ENCODE data around the gene TMEM131. TPM values are rescaled to one million over a fixed set of nuclear protein-coding genes. Genes with fewer than 3 reads are reported as not detected.

The TMEM131 gene
- total and polyA plus RNA-seq, 12 donors, result 13.7 to 57.5 (median 34.0) TPM

DNA sequence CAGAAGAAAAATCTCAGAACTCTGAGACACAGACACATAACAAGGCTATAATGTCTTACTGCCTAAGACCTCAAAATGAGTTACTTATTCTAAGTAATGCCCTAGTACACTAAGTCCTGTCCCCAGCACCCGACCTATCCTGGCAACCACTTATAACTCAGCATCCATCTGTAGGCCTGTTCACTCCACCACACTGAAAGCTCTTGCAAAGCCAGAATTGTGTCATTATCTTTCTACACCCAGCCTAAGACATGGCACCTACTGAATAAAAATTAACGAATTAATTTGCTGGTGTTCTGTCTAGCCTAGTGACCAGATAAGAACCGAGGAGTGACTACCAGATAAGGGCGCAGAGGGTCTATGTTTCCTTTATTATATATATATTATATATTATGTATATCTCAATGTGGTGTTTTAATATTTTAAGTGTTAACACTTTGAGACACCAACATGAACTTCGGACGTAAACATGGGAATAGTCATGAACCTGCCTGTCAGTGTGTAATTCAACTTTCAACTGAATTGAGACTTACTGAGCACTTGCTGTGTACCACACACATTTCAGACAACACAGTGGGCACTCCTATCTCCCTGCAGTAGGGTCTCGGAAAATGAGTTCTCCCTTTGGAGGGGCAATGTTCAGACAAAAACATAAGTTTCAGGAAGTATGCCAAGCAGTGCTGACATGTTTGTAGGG lies 27.7 kb downstream of the TMEM131 start:
- TF ChIP-seq, protein P1, sequence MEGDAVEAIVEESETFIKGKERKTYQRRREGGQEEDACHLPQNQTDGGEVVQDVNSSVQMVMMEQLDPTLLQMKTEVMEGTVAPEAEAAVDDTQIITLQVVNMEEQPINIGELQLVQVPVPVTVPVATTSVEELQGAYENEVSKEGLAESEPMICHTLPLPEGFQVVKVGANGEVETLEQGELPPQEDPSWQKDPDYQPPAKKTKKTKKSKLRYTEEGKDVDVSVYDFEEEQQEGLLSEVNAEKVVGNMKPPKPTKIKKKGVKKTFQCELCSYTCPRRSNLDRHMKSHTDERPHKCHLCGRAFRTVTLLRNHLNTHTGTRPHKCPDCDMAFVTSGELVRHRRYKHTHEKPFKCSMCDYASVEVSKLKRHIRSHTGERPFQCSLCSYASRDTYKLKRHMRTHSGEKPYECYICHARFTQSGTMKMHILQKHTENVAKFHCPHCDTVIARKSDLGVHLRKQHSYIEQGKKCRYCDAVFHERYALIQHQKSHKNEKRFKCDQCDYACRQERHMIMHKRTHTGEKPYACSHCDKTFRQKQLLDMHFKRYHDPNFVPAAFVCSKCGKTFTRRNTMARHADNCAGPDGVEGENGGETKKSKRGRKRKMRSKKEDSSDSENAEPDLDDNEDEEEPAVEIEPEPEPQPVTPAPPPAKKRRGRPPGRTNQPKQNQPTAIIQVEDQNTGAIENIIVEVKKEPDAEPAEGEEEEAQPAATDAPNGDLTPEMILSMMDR (IDR thresholded peaks at IDR 0.05), result no peak
- TF ChIP-seq POLR2A (IDR thresholded peaks at IDR 0.05), result no peak
- WGBS, 4 donors, result 94 to 98% (median 96%) methylated on average over 7 of the region's 7 CpGs
- Histone ChIP-seq H3K4me3 (no peak overlapping the region), H3K4me1 (replicated peaks in 1 of 2) (peaks cover 24 to 52% of the 10 kb centered on the region in 2 donors), H3K27ac (no peak overlapping the region), H3K9me3 (replicated peaks in 1 of 3) (no peaks in the 10 kb centered on the region), H3K36me3 (replicated peaks in 1 of 2) (no peaks in the 10 kb centered on the region), H3K27me3 (no peaks in the 10 kb centered on the region)
- intact Hi-C loops (cut with DNase I), result no loop called here
- no peak for DNase-seq

DNA sequence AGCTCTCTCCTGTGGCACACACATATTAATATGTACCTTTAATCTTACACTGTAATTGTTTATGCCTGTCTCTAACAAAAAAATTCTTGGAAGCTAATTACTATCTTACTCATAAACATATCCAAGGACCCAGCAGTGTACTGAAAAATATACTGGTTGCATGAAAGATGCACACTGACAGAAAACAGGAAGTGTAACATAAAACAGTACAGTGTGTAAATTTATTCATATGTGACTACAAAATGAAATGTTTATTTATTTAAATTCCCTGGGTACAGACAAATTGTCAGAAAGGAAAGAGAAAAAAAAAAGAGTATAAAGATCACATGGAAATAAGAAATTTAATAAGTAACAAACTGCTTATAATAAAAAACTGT lies 28.5 kb downstream of the TMEM131 start:
- DNase-seq, result no peak
- H3K27me3 ChIP-seq, result no peaks in the 10 kb centered on the region
- intact Hi-C loops (cut with DNase I), result no loop called here
- no peak for TF ChIP-seq POLR2A (IDR thresholded peaks at IDR 0.05)
- TF ChIP-seq, protein P1 (IDR thresholded peaks at IDR 0.05), result no peak
- no peak overlapping the region for H3K4me3 ChIP-seq
- peak overlapping the region in 1 of 5 donors; percentile 6 for H3K27ac ChIP-seq
- H3K36me3 ChIP-seq (replicated peaks in 1 of 2), result no peaks in the 10 kb centered on the region
- H3K4me1 ChIP-seq (replicated peaks in 1 of 2), result peaks cover 24 to 57% of the 10 kb centered on the region in 2 donors
- H3K9me3 ChIP-seq (replicated peaks in 1 of 3), result no peaks in the 10 kb centered on the region

DNA sequence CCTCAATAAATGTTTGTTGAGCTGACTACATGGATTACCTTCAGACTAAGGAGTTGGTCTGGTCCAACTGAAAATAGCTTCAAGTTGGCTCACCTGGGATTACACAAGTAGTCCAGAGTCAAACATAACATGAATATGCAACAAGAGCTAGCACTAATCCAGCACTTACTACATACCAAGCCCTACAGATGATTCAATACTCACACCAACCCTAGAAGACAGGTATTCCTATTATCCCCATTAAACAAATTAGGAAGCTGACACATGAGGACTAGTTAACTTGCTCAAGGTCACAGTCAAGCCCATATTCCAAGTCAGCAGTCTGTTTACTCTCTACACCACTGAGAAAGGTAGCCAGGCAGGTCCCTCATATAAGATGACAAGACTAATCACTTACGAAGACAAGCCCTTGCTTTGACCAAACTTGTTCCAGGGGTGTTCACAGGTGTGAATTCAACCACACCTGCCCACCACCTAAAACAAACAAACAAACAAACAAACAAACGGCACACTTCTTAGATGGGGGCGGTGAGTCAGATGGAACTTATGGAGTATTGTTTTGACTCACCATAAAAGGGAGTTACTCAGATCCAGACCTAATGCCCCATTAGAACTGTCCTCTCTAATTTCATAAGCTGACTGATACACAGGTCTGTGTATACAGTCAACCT lies 29.1 kb downstream of the TMEM131 start:
- H3K36me3 ChIP-seq (replicated peaks in 1 of 2), result no peaks in the 10 kb centered on the region
- no peak for TF ChIP-seq POLR2A (IDR thresholded peaks at IDR 0.05)
- TF ChIP-seq, protein P1 (IDR thresholded peaks at IDR 0.05), result no peak
- peaks cover 24 to 57% of the 10 kb centered on the region in 2 donors for H3K4me1 ChIP-seq (replicated peaks in 1 of 2)
- H3K4me3 ChIP-seq, result no peak overlapping the region
- DNase-seq, result no peak
- H3K9me3 ChIP-seq (replicated peaks in 1 of 3), result no peaks in the 10 kb centered on the region
- peak overlapping the region in 1 of 5 donors; percentile 4 for H3K27ac ChIP-seq
- H3K27me3 ChIP-seq, result no peaks in the 10 kb centered on the region
- WGBS, 4 donors, result 72 to 82% (median 77%) methylated on average over 3 of the region's 3 CpGs
- intact Hi-C loops (cut with DNase I), result no loop called here

DNA sequence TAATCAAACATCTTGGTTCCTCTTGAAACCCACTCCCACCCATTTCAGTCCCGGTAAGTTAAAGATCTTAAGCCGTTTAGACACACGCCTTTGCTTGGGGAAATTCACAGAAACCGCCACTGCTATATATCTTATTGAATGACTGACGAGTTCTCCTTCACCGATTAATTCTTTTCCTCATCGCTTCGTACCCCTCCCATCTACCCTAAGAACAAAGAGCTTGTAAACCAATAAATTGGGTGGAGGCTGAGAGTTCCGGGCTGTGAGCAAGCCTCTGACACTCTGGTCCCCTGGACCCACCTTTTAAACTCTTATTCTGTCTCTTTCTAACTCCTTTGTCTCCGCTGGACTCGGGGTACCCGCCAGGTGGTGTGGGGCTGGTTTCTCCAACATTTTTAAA lies 30.6 kb downstream of the TMEM131 start:
- no peaks in the 10 kb centered on the region for H3K9me3 ChIP-seq (replicated peaks in 1 of 3)
- TF ChIP-seq, protein P1 (IDR thresholded peaks at IDR 0.05), result no peak
- TF ChIP-seq POLR2A (IDR thresholded peaks at IDR 0.05), result no peak
- no peaks in the 10 kb centered on the region for H3K36me3 ChIP-seq (replicated peaks in 1 of 2)
- peaks cover 20 to 44% of the 10 kb centered on the region in 2 donors for H3K4me1 ChIP-seq (replicated peaks in 1 of 2)
- DNase-seq, result no peak
- H3K4me3 ChIP-seq, result no peak overlapping the region
- no peak overlapping the region for H3K27ac ChIP-seq
- WGBS, 4 donors, result 90 to 95% (median 93%) methylated on average over 12 of the region's 12 CpGs
- intact Hi-C loops (cut with DNase I), result no loop called here
- no peaks in the 10 kb centered on the region for H3K27me3 ChIP-seq
